GM18873 (cell line): Measurements from ENCODE around the gene TLE5.
"Not testable (repeated sequence)": the region's sequence is repeated elsewhere in the genome, so short reads cannot be mapped to it uniquely, and the experiment has no call there.

Experiments used
- ATAC-seq: cut with Tn5 transposase; IDR thresholded peaks from one replicate; pipeline ENCODE4 v1.9.1; 2021; ENCODE audit warnings: mild to moderate bottlenecking, moderate library complexity, moderate number of reproducible peaks; ENCODE audit not compliant: unreplicated experiment, low FRiP score

TLE5 gene

DNA sequence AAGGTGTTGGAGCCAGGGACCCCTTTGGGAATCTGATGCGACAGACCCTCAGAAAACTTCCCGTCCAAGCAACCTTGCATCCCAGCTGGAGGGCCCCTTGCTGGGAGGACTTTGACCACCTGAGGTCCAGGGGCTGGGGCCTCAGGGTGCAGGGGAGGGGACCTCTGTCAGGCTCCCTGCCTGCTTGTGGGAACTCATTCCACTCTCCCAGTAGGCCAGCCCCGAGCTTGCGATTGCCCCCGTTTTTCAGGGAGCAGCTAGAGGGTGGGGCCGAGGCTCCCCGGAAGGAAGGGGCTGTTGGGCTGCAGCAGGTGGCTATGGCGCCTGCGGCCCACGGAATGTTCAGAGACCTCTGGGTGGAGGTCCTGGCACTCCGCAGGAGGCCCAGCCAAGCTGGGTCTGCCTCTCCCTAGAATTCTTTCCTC is 34.6 kb upstream of the TLE5 start:
- ATAC-seq = no peak

DNA sequence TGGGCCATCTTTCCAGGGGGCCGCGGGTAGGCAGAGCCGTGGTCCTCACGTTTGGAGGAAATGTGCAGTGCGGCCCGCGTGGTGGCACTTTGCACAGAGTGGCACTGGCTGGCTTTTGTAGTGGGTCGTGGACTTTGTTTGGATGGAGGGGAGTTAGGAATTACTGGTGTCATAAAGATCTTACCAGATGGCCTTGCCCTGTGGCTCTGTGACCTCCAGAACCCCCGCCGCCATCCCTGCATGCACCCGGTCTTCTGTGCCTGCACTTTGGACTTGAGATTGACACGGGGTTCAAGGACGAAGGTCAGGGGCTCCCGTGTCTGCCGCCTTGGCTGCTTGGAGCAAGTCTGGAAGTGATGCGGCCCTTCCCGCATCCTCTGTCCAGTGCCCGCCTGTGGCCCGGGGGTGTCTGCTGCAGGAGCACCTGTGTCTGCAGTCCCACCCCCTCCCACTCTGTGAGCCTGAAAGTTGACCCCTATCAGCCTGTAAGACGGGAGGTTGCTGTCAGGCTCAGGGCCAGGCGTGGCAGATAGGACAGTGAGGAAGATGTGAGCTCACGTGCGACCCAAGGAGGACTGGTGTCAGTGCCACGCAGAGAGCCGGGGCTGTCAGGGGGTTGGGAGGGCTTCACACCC is 34.1 kb upstream of the TLE5 start:
- ATAC-seq = no peak

DNA sequence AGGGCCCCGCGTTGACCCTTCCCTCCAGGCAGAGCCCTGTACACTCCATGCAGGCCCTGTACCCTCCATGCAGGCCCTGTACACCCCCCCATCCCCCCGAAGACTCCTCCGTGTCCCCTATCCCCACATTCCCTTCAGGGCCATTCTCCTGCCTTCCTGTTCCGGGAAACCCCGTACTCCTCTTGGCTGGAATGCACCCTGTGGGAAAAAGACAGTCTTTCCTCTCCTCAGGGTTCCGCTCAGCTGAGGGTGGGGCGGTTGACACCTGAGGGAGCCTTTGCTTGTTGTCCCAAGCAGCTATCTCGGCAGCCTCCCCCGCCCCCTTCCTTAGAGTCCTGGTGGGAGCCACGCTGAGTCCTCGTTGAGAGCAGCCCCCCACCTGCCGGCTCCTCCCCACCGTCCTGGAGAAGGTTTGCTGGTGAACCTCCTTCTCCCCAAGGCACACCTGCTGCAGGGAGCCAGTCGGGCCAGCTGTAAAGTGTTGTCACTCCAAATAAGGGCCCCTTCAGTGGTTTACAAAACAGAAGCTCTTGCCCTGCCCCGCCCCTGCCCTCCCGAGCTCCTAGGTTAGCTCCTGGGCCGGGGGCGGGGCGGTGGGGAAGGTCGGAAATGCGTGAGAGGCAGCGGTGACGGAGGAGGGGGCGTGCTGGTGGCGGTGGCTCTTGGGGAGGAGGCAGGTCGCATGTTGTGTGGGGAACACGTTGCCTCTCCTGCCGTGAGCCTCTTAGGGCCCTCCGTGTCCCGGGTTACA is 33.3 kb upstream of the TLE5 start:
- no peak for ATAC-seq

DNA sequence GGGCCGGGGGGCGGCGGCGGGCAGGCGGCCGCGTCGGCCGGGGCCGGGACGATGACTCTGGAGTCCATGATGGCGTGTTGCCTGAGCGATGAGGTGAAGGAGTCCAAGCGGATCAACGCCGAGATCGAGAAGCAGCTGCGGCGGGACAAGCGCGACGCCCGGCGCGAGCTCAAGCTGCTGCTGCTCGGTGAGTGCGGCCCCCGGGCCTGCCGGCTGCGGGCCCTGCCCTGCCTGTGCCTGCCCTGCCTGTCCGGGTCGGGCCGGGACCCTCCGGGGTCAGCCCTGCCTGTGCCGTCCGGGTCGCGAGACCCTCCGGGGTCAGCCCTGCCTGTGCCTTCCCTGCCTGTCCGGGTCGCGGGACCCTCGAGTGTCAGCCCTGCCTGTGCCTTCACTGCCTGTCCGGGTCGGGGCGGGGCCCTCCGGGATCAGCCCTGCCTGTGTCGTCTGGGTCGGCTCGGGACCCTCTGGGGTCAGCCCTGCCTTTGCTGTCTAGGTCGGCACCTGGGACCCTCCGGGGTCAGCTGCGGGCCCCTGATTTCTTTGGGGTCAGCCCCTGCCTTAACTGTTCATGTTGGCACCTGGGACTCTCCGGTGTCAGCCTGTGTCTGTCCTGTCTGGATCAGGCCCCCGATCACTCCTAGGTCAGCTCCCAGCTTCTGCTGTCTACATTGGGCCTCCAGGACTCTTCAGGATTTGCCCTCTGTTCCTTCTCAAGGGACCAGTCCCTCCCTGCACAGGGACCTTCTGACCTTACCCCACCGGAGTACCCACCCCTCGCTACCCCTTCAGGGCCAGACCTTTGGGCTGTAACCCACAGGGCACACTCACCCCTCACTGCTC is 32.5 kb upstream of the TLE5 start:
- ATAC-seq = no peak

DNA sequence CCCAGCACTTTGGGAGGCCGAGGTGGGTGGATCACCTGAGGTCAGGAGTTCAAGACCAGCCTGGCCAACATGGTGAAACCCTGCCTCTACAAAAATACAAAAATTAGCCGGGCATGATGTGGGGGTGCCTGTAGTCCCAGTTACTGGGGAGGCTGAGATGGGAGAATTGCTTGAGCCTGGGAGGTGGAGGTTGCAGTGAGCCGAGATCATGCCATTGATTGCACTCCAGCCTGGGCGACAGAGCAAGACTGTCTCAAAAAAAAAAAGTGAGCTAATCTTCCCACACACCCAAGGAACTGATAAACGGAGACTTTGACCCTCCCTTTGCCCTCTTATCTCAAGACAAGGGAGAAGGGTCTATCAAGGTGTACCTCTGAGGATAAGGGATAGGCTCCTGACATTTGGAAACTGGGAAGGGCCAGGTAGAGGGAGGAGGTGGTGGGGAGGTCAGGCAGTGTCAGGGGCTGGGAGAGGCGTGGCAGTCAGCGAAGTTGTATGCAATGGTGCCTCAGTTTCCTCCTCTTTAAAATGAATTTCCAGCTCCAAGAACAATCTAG is 27.1 kb upstream of the TLE5 start:
- not testable (repeated sequence) for ATAC-seq

DNA sequence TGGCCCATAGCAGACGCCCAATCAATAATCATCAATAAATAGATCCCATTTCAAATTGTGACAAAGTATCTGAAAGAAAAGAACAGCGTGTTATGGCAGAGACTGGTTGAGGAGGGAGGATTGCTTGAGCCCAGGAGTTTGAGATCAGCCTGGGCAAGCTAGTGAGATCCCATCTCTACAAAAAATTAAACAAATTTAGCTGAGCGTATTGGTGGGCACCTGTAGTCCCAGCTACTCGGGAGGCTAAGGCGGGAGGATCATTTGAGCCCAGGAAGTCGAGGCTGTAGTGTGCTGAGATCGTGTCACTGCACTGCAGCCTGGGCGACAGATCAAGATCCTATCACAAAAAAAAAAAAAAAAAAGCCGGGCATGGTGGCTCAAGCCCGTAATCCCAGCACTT is 25.5 kb upstream of the TLE5 start:
- no peak for ATAC-seq

DNA sequence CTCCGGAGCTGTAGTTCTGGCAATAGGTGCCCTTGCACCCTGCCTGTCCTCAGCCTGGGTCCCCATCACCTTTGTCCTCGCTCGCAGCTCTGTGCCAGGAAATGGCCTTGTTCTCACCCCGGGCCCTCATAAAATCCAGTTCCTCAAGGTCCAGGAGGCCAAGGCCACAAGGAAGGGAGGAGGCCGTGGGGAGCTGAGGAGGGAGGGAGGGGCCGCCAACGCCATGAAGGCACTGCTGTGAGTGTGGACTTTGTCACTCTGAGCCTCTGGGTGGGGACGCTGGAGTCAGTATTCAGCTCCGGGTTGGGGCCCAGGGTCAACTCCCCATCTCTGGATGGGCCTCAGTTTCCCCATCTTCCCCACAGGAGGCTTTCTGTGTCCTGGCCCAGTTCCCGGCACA is 22.6 kb upstream of the TLE5 start:
- no peak for ATAC-seq

DNA sequence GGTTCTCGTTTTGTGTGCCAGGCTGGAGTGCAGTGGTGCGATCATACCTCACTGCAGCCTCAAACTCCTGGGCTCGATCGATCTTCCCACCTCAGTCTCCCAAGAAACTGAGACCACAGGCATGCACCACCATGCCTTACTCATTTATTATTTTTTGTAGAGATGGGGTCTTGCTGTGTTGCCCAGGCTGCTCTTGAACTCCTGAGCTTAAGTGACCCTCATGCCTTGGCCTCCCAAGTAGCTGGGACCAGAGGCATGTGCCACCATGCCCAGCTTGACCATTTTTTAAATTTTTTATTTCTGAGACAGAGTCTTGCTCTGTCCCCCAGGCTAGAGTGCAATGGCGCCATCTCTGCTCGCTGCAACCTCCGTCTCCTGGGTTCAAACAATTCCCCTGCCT is 21.7 kb upstream of the TLE5 start:
- no peak for ATAC-seq

DNA sequence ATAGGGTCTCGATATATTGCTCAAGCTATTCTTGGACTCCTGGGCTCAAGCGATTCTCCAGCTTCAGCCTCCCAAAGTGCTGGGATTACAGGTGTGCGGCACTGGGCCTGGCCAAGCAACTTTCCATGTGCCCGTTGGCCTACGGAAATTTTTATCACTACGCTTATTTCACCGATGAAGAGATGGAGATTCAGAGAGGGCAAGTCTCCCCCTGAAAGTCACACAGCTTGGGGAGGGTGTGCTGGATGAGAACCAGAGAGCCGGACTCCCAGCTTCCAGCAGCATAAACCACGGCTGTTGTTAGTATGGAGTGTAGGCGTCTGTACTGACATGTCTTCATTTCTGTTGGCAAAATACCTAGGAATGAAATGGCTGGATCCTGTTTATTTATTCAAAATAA is 20.0 kb upstream of the TLE5 start:
- no peak for ATAC-seq

DNA sequence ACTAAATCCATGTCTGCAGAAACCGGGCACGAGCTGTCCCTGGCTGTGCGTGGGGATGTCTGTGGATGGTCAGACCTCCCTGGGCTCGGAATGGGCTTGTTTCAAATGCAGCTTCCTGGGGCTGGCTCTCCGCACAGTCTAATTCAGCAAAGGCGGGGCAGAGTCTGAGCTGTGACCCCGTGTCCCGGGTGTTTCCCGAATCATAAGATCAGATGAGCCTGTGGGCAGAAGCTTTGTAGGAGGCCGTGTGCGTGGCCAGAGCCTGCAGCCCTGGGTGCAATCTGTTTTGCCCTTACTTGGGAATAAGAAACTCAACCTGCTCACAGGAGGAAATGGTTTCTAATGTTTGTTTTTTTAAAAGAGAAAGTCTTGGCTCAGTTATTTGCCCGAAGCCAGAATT is 18.0 kb upstream of the TLE5 start:
- no peak for ATAC-seq

DNA sequence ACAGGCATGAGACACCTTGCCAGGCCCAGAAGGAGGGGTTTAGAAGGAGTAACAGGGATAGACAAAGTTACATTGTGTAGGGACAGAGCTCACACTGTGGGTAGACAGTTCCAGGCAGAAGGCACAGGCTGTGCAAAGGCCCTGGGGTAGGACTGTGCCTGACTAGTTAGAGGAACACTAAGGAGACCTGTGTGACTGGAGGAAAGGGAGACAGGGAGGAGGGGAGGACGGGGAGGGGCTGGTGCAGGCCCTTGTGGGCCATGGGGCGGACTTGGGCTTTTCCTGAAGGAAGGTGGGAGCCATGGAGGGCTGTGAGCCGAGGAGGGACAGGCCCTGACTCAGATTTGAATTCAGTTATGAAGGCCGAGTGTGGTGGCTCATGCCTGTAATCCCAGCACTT is 17.3 kb upstream of the TLE5 start:
- no peak for ATAC-seq

DNA sequence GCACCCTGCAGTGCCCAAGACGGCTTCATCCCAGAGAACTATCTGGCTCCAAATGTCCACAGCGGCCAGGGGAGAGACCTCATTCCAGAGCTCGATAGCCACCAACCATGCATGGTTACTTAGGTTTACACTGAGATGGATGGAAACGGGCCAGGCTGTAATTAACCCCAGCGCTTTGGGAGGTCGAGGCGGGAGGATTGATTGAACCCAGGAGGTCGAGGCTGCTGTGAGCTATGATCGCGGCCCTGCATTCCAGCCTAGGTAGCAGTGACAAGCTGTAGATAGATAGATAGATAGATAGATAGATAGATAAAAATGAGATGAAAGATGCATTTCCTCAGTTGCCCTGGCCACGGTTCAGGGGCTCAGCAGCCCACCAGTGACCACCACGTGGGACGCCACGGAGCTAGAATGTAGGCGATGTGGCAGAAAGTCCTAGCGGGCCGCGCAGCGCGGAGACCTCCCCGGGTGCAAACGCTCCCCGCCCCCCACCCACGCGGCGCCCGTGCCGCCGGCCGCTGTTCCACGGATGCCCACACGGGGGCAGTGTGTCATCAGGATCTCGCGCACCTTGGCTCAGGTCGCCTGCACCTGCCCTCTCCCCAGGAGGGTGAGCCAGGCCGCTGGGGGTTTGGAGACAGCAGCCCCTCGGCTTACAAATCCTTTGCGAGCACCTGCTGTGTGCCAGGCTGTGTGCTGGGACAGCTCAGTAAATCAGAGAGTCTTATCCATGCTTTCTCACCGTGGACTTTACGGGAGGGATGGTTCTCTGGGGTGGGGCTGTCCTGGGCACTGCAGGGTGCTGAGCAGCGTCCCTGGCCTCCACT is 13.5 kb upstream of the TLE5 start:
- no peak for ATAC-seq

DNA sequence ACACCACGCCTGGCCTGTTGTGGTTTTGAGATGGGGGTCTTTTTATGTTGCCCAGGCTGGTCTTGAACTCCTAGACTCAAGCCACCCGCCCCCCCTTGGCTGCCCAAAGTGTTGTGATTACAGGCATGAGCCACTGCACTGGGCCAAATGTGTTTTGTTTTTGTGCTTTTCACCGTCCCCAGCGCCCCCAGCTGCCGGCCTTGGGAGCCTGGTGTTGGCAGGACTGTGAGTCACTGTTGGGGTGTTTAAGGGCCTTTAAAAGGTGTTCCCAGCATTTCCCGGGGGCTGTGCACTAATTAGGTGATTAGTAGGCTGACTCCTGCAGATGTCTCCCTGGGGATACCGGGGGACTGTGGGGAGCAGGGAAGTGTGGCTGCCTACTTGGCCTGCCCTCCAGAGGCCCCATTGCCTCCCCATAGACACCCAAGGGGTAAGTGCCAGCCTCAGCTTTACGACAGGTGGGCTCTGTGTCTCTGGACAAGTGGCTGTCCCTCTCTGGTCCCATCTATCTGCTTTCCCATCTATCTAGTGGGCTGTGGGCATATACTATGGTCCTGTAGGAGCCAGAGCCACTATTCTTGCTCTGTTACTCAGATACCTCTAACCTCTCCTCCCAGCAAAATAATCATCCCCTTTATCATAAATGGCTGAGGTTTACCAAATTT is 11.8 kb upstream of the TLE5 start:
- ATAC-seq = no peak

DNA sequence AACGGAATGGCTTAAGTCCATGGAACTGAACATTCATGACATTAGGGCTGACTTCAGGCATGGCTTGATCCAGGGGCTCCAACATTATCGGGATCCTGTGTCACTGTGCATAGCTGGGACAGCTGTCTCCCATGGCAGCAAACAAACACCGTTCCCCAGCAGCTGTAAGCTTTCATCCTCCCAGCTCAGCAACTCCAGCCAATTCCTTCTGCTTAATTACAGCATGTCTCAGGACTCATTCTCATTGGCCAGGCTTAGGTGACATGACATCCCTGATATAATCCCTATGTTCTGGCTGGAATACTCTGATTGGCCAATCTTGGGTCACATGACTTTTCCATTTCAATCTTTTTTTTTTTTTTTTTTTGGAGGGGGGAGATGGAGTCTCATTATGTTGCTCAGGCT is 10.9 kb upstream of the TLE5 start:
- no peak for ATAC-seq

DNA sequence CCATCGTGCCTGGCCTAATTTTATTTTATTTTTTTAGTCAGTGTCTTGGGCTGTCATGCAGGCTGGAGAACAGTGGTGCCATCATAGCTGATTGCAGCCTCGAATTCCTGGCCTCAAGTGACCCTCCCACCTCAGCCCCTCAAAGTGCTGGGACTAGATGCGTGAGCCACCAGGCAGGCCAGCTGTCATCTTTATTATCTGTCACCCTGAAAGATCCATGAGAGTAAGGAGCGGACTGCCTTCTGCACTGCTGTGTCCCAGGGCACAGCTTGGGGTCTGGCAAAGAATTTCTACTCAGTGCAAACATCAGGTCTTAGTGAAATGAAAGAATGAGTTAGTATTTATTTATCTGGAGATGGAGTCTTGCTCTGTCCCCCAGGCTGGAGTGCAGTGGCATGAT is 9.5 kb upstream of the TLE5 start:
- ATAC-seq = no peak

DNA sequence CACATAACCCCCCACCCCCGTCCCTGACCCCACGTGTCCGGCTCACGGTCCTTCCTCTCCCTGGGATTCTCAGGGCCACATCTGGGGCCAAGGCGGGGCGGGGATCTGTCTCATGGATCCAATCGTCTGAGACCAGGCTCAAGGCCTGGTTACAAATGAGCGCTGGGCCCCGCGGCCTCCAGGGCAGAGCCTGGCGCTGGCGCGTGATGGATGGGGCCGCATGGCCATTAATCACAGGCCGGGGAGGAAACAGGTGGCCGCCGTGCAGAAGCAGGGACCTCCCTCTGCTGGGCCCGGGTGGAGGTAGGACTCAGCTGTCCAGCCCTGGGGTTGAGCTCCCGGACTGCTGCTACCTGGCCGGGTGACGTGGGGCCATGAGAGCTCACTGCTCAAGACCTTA is 5.8 kb upstream of the TLE5 start:
- ATAC-seq = no peak

DNA sequence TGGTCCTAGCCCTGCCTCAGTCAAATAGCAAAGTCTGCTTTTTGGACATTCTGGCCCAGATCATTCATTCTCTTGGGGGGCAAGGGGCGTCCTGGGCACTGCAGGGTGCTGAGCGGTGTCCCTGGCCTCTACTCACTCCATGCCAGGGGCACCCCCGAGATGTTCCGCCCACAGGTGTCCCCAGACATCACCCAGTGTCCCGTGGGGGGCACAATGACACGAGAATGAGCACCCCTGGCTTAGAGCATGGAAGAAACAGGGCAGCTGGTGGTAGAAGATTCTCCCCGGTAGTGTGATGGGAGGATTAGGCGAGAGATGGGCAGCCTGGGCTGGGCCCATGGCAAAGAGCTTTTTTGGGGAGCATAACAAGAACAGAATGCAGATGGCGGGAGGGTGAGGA is 5.3 kb upstream of the TLE5 start:
- ATAC-seq = no peak

DNA sequence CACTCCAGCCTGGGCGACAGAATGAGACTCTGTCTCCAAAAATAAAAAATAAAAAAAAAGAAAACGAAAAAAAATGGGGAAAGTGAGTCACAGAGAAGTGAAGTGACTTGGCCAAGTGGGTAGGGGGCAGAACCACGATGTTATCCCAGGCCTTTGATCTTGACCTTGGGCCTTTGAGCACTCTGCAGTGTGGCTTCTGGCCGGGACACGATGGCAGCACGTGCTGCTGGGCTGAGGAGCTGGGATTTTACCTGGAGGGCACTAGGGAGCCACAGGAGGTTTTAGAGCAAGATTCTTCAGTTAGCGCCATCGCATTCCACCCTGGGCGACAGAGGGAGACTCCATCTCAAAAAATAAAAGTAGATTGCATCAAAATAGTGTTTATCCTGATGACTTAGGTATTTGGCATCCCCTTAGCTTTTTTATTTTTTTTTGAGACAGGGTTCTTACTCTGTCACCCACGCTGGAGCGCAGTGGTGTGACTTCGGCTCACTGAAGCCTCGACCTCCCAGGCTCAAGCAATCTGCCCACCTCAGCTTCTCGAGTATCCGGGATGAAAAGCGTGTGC is 4.3 kb upstream of the TLE5 start:
- ATAC-seq = no peak

DNA sequence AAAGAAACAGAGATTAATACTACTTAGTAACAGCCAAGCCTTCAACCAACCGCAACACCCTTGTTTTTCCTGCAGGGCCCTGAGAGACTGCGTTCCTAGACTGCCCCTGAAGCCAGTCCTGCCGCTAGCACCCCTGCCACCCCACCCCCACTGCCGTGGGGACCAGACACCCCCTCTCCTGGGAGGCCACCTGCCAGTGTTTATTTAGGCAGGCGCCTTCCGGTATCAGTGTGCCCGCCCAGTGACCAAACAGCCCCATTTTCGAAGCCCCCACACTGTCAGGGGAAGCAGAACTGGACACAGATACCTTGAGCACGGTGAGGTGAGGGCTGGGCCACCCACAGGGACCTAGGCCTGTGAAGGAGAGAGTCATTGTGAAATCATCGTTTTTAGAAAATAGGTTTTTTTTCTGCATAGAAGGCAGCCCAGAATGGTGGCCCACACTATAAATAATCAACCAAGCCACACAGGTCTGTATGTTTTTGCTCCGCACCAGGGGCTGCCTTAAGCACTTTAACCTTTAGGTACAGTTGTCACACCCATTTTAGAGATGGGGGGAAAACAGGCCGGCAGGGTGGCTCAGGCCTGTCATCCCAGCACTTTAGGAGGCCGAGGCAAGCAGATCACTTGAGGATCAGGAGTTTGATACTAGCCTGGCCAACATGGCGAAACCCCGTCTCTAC is 3.5 kb upstream of the TLE5 start:
- ATAC-seq = peak; percentile 70
